Endometrial microvascular endothelial cells (primary cell): Measurements from ENCODE around the gene UCKL1. TPM values are rescaled to one million over a fixed set of nuclear protein-coding genes. Genes with fewer than 3 reads are reported as not detected.
"Not testable (repeated sequence)": the region's sequence is repeated elsewhere in the genome, so short reads cannot be mapped to it uniquely, and the experiment has no call there.

ENCODE experiments used
- in situ Hi-C: cut with HindIII; loops from 2 replicates; pipeline ENCODE4 v1.10.0; 2017; ENCODE audit warnings: low sequenced_read_pairs, low pct_unique_long_range_greater_than_20kb; ENCODE audit errors: inconsistent ontology term
- total RNA-seq: library from RNA; depleted of rRNA; stranded (reverse); fragments of >200 nt; gene quantifications from one replicate; pipeline ENCODE4 v1.2.3, GENCODE V29; 2015; ENCODE audit errors: inconsistent ontology term

The UCKL1 gene
- total RNA-seq, 1 donor from 2014 or later: 19.3 TPM

GRCh38 chr20:63961664-63962425 lies 5.6 kb upstream of the UCKL1 start:
- in situ Hi-C loops: no loop called here

GRCh38 chr20:63960654-63961621 lies 4.7 kb upstream of the UCKL1 start:
- in situ Hi-C loops: not testable (repeated sequence)

GRCh38 chr20:63959699-63960075 lies 3.5 kb upstream of the UCKL1 start:
- in situ Hi-C loops: no loop called here

- in situ Hi-C loops: no loop called here
These were observed 2.9 kb upstream of the UCKL1 start for GRCh38 chr20:63958964-63959698.

- in situ Hi-C loops: no loop called here
These were observed 2.3 kb upstream of the UCKL1 start for GRCh38 chr20:63958471-63958870.

- in situ Hi-C loops: no loop called here
These were observed 1.6 kb upstream of the UCKL1 start for GRCh38 chr20:63957690-63958441.

- in situ Hi-C loops: no loop called here
These were observed 931 bp upstream of the UCKL1 start for GRCh38 chr20:63957004-63957689.

- in situ Hi-C loops: no loop called here
These were observed 418 bp upstream of the UCKL1 start for GRCh38 chr20:63956664-63957003.

GRCh38 chr20:63955281-63955826 lies 862 bp downstream of the UCKL1 start:
- in situ Hi-C loops: no loop called here

GRCh38 chr20:63953764-63954429 lies 2.3 kb downstream of the UCKL1 start:
- in situ Hi-C loops: no loop called here

GRCh38 chr20:63952769-63953168 lies 3.4 kb downstream of the UCKL1 start:
- in situ Hi-C loops: no loop called here

GRCh38 chr20:63952210-63952535 lies 4.0 kb downstream of the UCKL1 start:
- in situ Hi-C loops: no loop called here

- in situ Hi-C loops: no loop called here
These were observed 4.6 kb downstream of the UCKL1 start for GRCh38 chr20:63951398-63952209.

GRCh38 chr20:63950701-63951397 lies 5.4 kb downstream of the UCKL1 start:
- in situ Hi-C loops: no loop called here

GRCh38 chr20:63947638-63948456 lies 8.4 kb downstream of the UCKL1 start:
- in situ Hi-C loops: no loop called here
